ENCODE data around the gene RNF13.
"Not testable (repeated sequence)": the region's sequence is repeated elsewhere in the genome, so short reads cannot be mapped to it uniquely, and the experiment has no call there.

The RNF13 gene

GRCh38 chr3:149801639-149802038 lies 11.4 kb upstream of the RNF13 start:
- no peak for DNase-seq

GRCh38 chr3:149806171-149806778 lies 6.7 kb upstream of the RNF13 start:
- no peak for DNase-seq

GRCh38 chr3:149808209-149808829 lies 4.7 kb upstream of the RNF13 start:
- DNase-seq: peak; percentile 71

- DNase-seq: no peak
Measured at GRCh38 chr3:149809699-149810098, 3.3 kb upstream of the RNF13 start.

GRCh38 chr3:149810846-149811245 lies 2.2 kb upstream of the RNF13 start:
- no peak for DNase-seq

GRCh38 chr3:149812165-149812605 lies 830 bp upstream of the RNF13 start:
- no peak for DNase-seq

- DNase-seq: no peak
Measured at GRCh38 chr3:149813367-149814281, 609 bp downstream of the RNF13 start.

GRCh38 chr3:149815321-149815720 lies 2.3 kb downstream of the RNF13 start:
- no peak for DNase-seq

GRCh38 chr3:149815728-149816127 lies 2.7 kb downstream of the RNF13 start:
- DNase-seq: no peak

GRCh38 chr3:149816311-149816710 lies 3.3 kb downstream of the RNF13 start:
- no peak for DNase-seq

GRCh38 chr3:149816986-149817385 lies 4.0 kb downstream of the RNF13 start:
- DNase-seq: no peak

GRCh38 chr3:149819432-149819831 lies 6.4 kb downstream of the RNF13 start:
- DNase-seq: no peak

GRCh38 chr3:149820183-149820582 lies 7.2 kb downstream of the RNF13 start:
- no peak for DNase-seq

GRCh38 chr3:149826636-149827035 lies 13.6 kb downstream of the RNF13 start:
- DNase-seq: no peak

- no peak for DNase-seq
Measured at GRCh38 chr3:149828390-149828789, 15.4 kb downstream of the RNF13 start.

GRCh38 chr3:149829631-149830030 lies 16.6 kb downstream of the RNF13 start:
- DNase-seq: not testable (repeated sequence)

- no peak for DNase-seq
Measured at GRCh38 chr3:149830902-149831301, 17.9 kb downstream of the RNF13 start.

GRCh38 chr3:149831321-149831720 lies 18.3 kb downstream of the RNF13 start:
- no peak for DNase-seq

GRCh38 chr3:149832086-149832485 lies 19.1 kb downstream of the RNF13 start:
- DNase-seq: no peak

GRCh38 chr3:149833241-149833640 lies 20.2 kb downstream of the RNF13 start:
- DNase-seq: no peak

GRCh38 chr3:149838491-149838890 lies 25.5 kb downstream of the RNF13 start:
- DNase-seq: not testable (repeated sequence)

GRCh38 chr3:149839469-149839868 lies 26.5 kb downstream of the RNF13 start:
- DNase-seq: not testable (repeated sequence)

- DNase-seq: no peak
Measured at GRCh38 chr3:149839896-149840295, 26.9 kb downstream of the RNF13 start.

- DNase-seq: no peak
Measured at GRCh38 chr3:149843502-149843901, 30.5 kb downstream of the RNF13 start.
